AG04450 (cell line): ENCODE results near the gene ITGB3. TPM values are rescaled to one million over a fixed set of nuclear protein-coding genes. Genes with fewer than 3 reads are reported as not detected.

ENCODE experiments used
- CTCF ChIA-PET: fragments of 300-600, 350-600 bp; formaldehyde crosslinking; extraction: SDS; loops from one replicate; lab custom pipeline; 2022; ENCODE audit warnings: antibody characterized with exemption, inconsistent platforms; lab: Charles Lee
- POLR2A ChIA-PET: fragments of 350-600 bp; formaldehyde crosslinking; extraction: SDS; loops from one replicate; lab custom pipeline; 2021; ENCODE audit warnings: antibody characterized with exemption, inconsistent platforms; lab: Yijun Ruan, JAX
- DNase-seq: peaks from one replicate; pipeline ENCODE4 v3.0.0-alpha.2; 2011; ENCODE audit warnings: low read depth, low spot score
- H3K27ac ChIP-seq: one replicate; pipeline ENCODE4 v1.5.1; 2012; ENCODE audit warnings: low read depth, low read length, control low read depth
- H3K27me3 ChIP-seq: one replicate; pipeline ENCODE4 v1.6.0; 2012; ENCODE audit warnings: low read length; ENCODE audit not compliant: control insufficient read depth, insufficient read depth
- H3K4me3 ChIP-seq: 2 replicates; pipeline ENCODE4 v1.5.1; 2011; ENCODE audit warnings: mild to moderate bottlenecking, low read depth, low read length, control low read depth
- H3K9me3 ChIP-seq: 2 replicates; pipeline ENCODE4 v1.5.1; 2012; ENCODE audit warnings: low read length; ENCODE audit not compliant: control insufficient read depth, insufficient read depth
- polyA plus RNA-seq: library from polyadenylated mRNA; depleted of rRNA; stranded (reverse); fragments of >200 nt; gene quantifications from 2 replicates; pipeline ENCODE4 v1.2.3, GENCODE V29; 2011
- TF ChIP-seq, protein P1 (sequence below): IDR thresholded peaks from 2 replicates; pipeline ENCODE4 v1.5.1; 2011; ENCODE audit warnings: low read depth, low read length, control low read depth, inconsistent platforms

ITGB3 gene
- polyA plus RNA-seq, 1 experiment, result 26.2 TPM

DNA sequence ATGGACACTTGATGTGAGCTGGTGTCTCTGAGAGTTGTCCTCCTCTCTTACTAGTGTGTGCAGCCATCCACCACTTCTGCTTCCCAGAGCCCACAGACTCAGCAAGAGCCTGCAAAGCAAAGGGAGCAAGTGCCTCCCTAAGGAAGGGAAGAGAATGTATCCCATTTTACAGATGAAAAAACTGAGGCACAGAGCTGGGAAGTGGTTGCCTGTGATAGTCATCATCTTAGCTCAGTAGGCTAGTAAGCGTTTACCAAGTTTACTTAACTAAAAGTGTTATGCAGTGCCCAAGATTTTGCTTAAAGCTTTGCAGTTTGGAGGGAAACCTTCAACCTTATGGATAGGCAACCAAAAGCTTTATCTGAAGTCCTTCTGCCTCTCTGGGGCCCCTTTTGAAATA lies 47.1 kb downstream of the ITGB3 start:
- H3K9me3 ChIP-seq, result no peaks in the 10 kb centered on the region; the same call in none of the 2 replicates
- ChIA-PET CTCF (interaction anchor here (0.6 kb wide), 1 partner anchor 12 kb away, joined by 3 read pairs; no protein-coding TSS in a partner anchor), POLR2A (no interaction called here)
- no peak overlapping the region for H3K4me3 ChIP-seq
- H3K27me3 ChIP-seq, result no peaks in the 10 kb centered on the region
- TF ChIP-seq, protein P1, sequence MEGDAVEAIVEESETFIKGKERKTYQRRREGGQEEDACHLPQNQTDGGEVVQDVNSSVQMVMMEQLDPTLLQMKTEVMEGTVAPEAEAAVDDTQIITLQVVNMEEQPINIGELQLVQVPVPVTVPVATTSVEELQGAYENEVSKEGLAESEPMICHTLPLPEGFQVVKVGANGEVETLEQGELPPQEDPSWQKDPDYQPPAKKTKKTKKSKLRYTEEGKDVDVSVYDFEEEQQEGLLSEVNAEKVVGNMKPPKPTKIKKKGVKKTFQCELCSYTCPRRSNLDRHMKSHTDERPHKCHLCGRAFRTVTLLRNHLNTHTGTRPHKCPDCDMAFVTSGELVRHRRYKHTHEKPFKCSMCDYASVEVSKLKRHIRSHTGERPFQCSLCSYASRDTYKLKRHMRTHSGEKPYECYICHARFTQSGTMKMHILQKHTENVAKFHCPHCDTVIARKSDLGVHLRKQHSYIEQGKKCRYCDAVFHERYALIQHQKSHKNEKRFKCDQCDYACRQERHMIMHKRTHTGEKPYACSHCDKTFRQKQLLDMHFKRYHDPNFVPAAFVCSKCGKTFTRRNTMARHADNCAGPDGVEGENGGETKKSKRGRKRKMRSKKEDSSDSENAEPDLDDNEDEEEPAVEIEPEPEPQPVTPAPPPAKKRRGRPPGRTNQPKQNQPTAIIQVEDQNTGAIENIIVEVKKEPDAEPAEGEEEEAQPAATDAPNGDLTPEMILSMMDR, result no peak
- H3K27ac ChIP-seq, result no peak overlapping the region
- no peak for DNase-seq

DNA sequence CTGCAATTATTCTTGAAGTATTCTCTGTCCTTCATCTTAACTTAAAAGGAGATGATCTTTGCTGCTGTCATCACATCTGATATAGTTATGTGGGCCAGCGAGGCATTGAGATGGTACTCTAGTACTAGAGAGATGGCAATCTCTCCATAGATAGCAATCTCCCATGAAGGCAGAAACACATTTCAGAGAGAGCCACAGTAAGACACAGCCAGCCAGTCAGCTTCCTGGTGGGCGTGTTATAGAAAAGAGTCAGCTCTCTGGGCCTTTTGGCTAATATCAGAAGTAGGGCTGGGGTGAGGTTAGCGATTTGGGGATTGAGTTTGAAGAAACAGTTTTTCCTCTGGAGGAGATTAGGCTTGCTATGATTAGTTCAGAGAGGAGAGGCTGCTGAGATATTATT lies 47.5 kb downstream of the ITGB3 start:
- Histone ChIP-seq H3K27me3 (no peaks in the 10 kb centered on the region), H3K27ac (no peak overlapping the region), H3K9me3 (no peaks in the 10 kb centered on the region; the same call in none of the 2 replicates), H3K4me3 (no peak overlapping the region)
- ChIA-PET CTCF (no interaction called here), POLR2A (no interaction called here)
- TF ChIP-seq, protein P1, result no peak
- no peak for DNase-seq

DNA sequence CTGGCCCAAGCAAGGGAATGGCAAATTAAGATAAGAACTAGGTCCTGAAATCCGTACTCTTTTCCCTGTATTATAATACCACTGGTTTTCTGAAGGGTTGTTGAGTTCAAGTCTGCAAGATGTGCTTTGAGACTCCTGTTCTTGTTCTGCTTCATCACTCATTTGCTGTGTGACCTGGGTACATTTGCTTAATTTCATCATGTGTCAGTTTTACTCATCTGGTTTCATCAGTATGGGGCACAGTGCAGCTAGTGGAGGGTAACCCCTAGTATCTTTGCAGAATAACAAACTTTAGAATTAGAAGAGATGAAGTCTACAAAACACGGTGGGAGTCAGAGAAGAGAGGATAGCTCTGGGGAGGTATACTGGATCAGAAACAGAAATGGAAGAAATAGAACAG lies 48.2 kb downstream of the ITGB3 start:
- CTCF ChIA-PET, result no interaction called here
- POLR2A ChIA-PET, result no interaction called here

DNA sequence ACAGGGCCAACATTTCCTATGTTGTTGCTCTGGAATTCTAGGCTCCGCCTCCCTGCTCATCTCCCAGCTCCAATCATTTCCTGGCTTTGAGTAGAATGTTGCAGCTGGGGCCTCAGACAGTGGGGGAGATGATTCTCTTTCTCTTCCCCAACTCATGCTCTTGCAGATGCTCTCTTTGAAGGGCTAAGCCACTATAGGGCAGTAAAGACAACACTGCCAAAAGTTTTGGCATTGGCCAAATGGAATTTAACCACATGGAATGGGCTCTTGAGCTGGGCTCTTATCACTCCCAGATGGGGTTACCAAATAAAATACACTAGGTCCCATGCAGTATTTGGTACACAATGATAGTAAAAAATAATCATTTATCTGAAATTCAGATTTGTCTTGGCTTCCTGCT lies 50.6 kb downstream of the ITGB3 start:
- ChIA-PET CTCF (no interaction called here), POLR2A (no interaction called here)
- no peak for DNase-seq
- no peak overlapping the region for H3K4me3 ChIP-seq
- H3K9me3 ChIP-seq, result no peaks in the 10 kb centered on the region; the same call in none of the 2 replicates
- no peaks in the 10 kb centered on the region for H3K27me3 ChIP-seq
- no peak overlapping the region for H3K27ac ChIP-seq
- TF ChIP-seq, protein P1, result no peak

More for the DNA sequence above, 48.2 kb downstream of the ITGB3 start:
- Histone ChIP-seq H3K27ac (no peak overlapping the region), H3K9me3 (no peaks in the 10 kb centered on the region; the same call in none of the 2 replicates), H3K4me3 (no peak overlapping the region), H3K27me3 (no peaks in the 10 kb centered on the region)
- TF ChIP-seq, protein P1, result no peak
- DNase-seq, result no peak

DNA sequence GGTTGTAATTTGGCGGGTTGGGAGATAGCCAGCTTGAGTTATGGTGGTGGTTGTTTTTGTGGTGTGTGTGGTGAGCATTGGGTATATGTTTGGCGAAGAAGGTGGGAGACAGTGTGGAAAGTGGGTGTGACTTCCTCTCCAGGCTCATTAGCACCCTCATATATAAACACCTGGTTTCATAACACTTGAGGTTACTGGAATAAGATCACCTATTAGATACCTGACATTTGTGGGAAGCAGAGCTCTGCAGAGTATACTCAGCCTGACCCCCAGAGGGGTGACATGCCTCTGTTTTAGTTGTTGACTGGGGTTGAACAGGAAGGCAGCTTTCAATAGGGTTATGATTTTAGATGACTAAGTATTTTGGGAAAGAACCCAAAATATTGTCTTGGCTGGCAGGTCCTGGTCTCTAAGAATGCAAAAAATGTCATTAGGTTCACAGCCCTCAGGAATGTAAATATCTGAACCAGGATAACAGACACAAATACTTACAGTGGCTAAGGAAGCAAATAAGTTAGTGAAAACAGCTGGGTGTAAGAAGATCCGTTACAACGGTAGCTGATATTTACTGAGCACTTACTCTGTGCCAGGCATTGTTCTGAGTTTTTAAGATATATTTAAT lies 51.8 kb downstream of the ITGB3 start:
- H3K4me3 ChIP-seq, result no peak overlapping the region
- ChIA-PET POLR2A (interaction anchor here (0.9 to 1.9 kb wide), 4 partner anchors 10 to 99 kb away, joined by 4 to 12 read pairs (median 6); no protein-coding TSS in a partner anchor), CTCF (interaction anchor here (1.0 to 2.0 kb wide), 2 partner anchors 10 to 76 kb away, joined by 7 to 8 read pairs; no protein-coding TSS in a partner anchor)
- no peaks in the 10 kb centered on the region for H3K27me3 ChIP-seq
- H3K27ac ChIP-seq, result peak overlapping the region; percentile 31
- H3K9me3 ChIP-seq, result no peaks in the 10 kb centered on the region; the same call in 1 of the 2 replicates
- TF ChIP-seq, protein P1, result no peak
- DNase-seq, result peak; percentile 74
